ENCODE data around the gene UACA. TPM values are rescaled to one million over a fixed set of nuclear protein-coding genes. Genes with fewer than 3 reads are reported as not detected.

UACA gene
- polyA plus RNA-seq, 2 donors, result 27.1 to 83.5 TPM

GRCh38 chr15:70717237-70717793, 46.0 kb downstream of the UACA start:
- no peak overlapping the region for H3K27ac ChIP-seq (ENCODE audit: low read depth in 2 of 2, low read length in 1 of 2)
- no peaks in the 10 kb centered on the region for H3K36me3 ChIP-seq (ENCODE audit: control insufficient read depth in 2 of 2, insufficient read depth in 2 of 2, low read length in 1 of 2)
- peaks cover 0 to 2% of the 10 kb centered on the region in 2 donors for H3K4me1 ChIP-seq (ENCODE audit: control insufficient read depth in 2 of 2, insufficient read depth in 2 of 2, low read length in 1 of 2)
- H3K27me3 ChIP-seq (ENCODE audit: control insufficient read depth in 1 of 2, insufficient read depth in 2 of 2, low read length in 2 of 2), result no peaks in the 10 kb centered on the region
- no peaks in the 10 kb centered on the region for H3K9me3 ChIP-seq (ENCODE audit: control insufficient read depth in 2 of 2, insufficient read depth in 1 of 2, low read depth in 1 of 2, low read length in 1 of 2)
- H3K4me3 ChIP-seq (ENCODE audit: low read depth in 1 of 2, low read length in 2 of 2), result no peak overlapping the region

- H3K4me3 ChIP-seq (ENCODE audit: low read depth in 1 of 2, low read length in 2 of 2), result no peak overlapping the region
- 61 to 71% methylated on average over 6 of the region's 6 CpGs for WGBS, 2 donors
- no peaks in the 10 kb centered on the region for H3K27me3 ChIP-seq (ENCODE audit: control insufficient read depth in 1 of 2, insufficient read depth in 2 of 2, low read length in 2 of 2)
- H3K27ac ChIP-seq (ENCODE audit: low read depth in 2 of 2, low read length in 1 of 2), result peak overlapping the region in 1 of 2 donors; percentile 50
- H3K9me3 ChIP-seq (ENCODE audit: control insufficient read depth in 2 of 2, insufficient read depth in 1 of 2, low read depth in 1 of 2, low read length in 1 of 2), result no peaks in the 10 kb centered on the region
- H3K36me3 ChIP-seq (ENCODE audit: control insufficient read depth in 2 of 2, insufficient read depth in 2 of 2, low read length in 1 of 2), result no peaks in the 10 kb centered on the region
- peaks cover 0 to 2% of the 10 kb centered on the region in 2 donors for H3K4me1 ChIP-seq (ENCODE audit: control insufficient read depth in 2 of 2, insufficient read depth in 2 of 2, low read length in 1 of 2)
Observed at GRCh38 chr15:70715840-70716485, 47.4 kb downstream of the UACA start.

- no peak overlapping the region for H3K4me3 ChIP-seq (ENCODE audit: low read depth in 1 of 2, low read length in 2 of 2)
- no peak overlapping the region for H3K27ac ChIP-seq (ENCODE audit: low read depth in 2 of 2, low read length in 1 of 2)
- peaks cover 0 to 2% of the 10 kb centered on the region in 2 donors for H3K4me1 ChIP-seq (ENCODE audit: control insufficient read depth in 2 of 2, insufficient read depth in 2 of 2, low read length in 1 of 2)
- WGBS, 2 donors, result 17 to 21% methylated on average over 3 of the region's 3 CpGs
- no peaks in the 10 kb centered on the region for H3K27me3 ChIP-seq (ENCODE audit: control insufficient read depth in 1 of 2, insufficient read depth in 2 of 2, low read length in 2 of 2)
- no peaks in the 10 kb centered on the region for H3K36me3 ChIP-seq (ENCODE audit: control insufficient read depth in 2 of 2, insufficient read depth in 2 of 2, low read length in 1 of 2)
- no peaks in the 10 kb centered on the region for H3K9me3 ChIP-seq (ENCODE audit: control insufficient read depth in 2 of 2, insufficient read depth in 1 of 2, low read depth in 1 of 2, low read length in 1 of 2)
Observed at GRCh38 chr15:70714565-70714964, 48.8 kb downstream of the UACA start.

- Histone ChIP-seq H3K4me3 (ENCODE audit: low read depth in 1 of 2, low read length in 2 of 2) (no peak overlapping the region), H3K4me1 (ENCODE audit: control insufficient read depth in 2 of 2, insufficient read depth in 2 of 2, low read length in 1 of 2) (peaks cover 0 to 2% of the 10 kb centered on the region in 2 donors), H3K36me3 (ENCODE audit: control insufficient read depth in 2 of 2, insufficient read depth in 2 of 2, low read length in 1 of 2) (no peaks in the 10 kb centered on the region), H3K9me3 (ENCODE audit: control insufficient read depth in 2 of 2, insufficient read depth in 1 of 2, low read depth in 1 of 2, low read length in 1 of 2) (no peaks in the 10 kb centered on the region), H3K27me3 (ENCODE audit: control insufficient read depth in 1 of 2, insufficient read depth in 2 of 2, low read length in 2 of 2) (no peaks in the 10 kb centered on the region), H3K27ac (ENCODE audit: low read depth in 2 of 2, low read length in 1 of 2) (no peak overlapping the region)
- WGBS, 2 donors, result 21 to 26% methylated on average over 2 of the region's 2 CpGs
Observed at GRCh38 chr15:70714015-70714414, 49.3 kb downstream of the UACA start.

DNA sequence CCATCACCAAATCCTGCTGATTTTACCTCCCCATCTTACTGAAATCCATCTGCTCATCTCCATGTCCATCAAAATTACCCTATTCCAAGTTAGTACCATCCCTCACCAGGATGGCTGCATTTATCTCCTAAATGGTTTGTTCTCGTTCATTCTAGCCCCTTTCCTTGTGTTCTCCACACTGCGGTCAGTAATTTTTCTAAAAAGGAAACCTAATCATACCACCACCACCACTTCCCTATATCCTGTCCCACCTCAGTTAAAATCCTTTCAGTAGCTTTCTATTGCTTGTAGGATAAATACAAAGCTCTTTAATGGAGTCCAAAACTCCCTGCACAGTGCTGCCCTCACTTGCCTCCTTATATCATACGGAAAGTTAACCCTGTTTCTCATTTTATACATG, 51.1 kb downstream of the UACA start:
- Histone ChIP-seq H3K27ac (ENCODE audit: low read depth in 2 of 2, low read length in 1 of 2) (no peak overlapping the region), H3K4me3 (ENCODE audit: low read depth in 1 of 2, low read length in 2 of 2) (no peak overlapping the region), H3K36me3 (ENCODE audit: control insufficient read depth in 2 of 2, insufficient read depth in 2 of 2, low read length in 1 of 2) (no peaks in the 10 kb centered on the region), H3K27me3 (ENCODE audit: control insufficient read depth in 1 of 2, insufficient read depth in 2 of 2, low read length in 2 of 2) (no peaks in the 10 kb centered on the region), H3K4me1 (ENCODE audit: control insufficient read depth in 2 of 2, insufficient read depth in 2 of 2, low read length in 1 of 2) (peaks cover 0 to 2% of the 10 kb centered on the region in 2 donors), H3K9me3 (ENCODE audit: control insufficient read depth in 2 of 2, insufficient read depth in 1 of 2, low read depth in 1 of 2, low read length in 1 of 2) (no peaks in the 10 kb centered on the region)
- WGBS, 2 donors, result 80 to 83% methylated on average over 3 of the region's 3 CpGs

DNA sequence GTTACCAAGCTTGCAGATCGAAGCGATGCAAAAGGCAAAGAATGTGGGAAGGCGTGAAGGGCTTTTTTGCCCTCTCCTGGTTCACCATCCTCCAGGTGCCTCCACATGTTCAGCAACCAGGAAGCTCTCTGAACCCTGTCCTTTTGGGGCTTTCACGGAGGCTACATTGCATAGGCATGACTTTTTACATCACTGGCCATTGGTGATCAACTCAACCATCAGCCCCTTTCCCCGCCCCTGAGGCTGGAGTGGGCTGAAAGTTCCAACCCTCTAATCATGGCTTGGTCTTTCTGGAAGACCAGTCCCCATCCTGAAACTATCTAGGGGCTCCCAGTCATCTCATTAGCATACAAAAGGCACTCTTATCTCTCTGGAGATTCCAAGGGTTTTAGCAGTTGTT, 52.6 kb downstream of the UACA start:
- Histone ChIP-seq H3K36me3 (ENCODE audit: control insufficient read depth in 2 of 2, insufficient read depth in 2 of 2, low read length in 1 of 2) (no peaks in the 10 kb centered on the region), H3K27me3 (ENCODE audit: control insufficient read depth in 1 of 2, insufficient read depth in 2 of 2, low read length in 2 of 2) (no peaks in the 10 kb centered on the region), H3K27ac (ENCODE audit: low read depth in 2 of 2, low read length in 1 of 2) (no peak overlapping the region), H3K4me1 (ENCODE audit: control insufficient read depth in 2 of 2, insufficient read depth in 2 of 2, low read length in 1 of 2) (no peaks in the 10 kb centered on the region), H3K4me3 (ENCODE audit: low read depth in 1 of 2, low read length in 2 of 2) (no peak overlapping the region), H3K9me3 (ENCODE audit: control insufficient read depth in 2 of 2, insufficient read depth in 1 of 2, low read depth in 1 of 2, low read length in 1 of 2) (no peaks in the 10 kb centered on the region)
- 89 to 96% methylated on average over 5 of the region's 5 CpGs for WGBS, 2 donors

- no peaks in the 10 kb centered on the region for H3K27me3 ChIP-seq (ENCODE audit: control insufficient read depth in 1 of 2, insufficient read depth in 2 of 2, low read length in 2 of 2)
- no peak overlapping the region for H3K4me3 ChIP-seq (ENCODE audit: low read depth in 1 of 2, low read length in 2 of 2)
- no peaks in the 10 kb centered on the region for H3K36me3 ChIP-seq (ENCODE audit: control insufficient read depth in 2 of 2, insufficient read depth in 2 of 2, low read length in 1 of 2)
- H3K27ac ChIP-seq (ENCODE audit: low read depth in 2 of 2, low read length in 1 of 2), result no peak overlapping the region
- WGBS, 2 donors, result 43 to 44% methylated on average over 3 of the region's 3 CpGs
- H3K4me1 ChIP-seq (ENCODE audit: control insufficient read depth in 2 of 2, insufficient read depth in 2 of 2, low read length in 1 of 2), result no peaks in the 10 kb centered on the region
- H3K9me3 ChIP-seq (ENCODE audit: control insufficient read depth in 2 of 2, insufficient read depth in 1 of 2, low read depth in 1 of 2, low read length in 1 of 2), result no peaks in the 10 kb centered on the region
Observed at GRCh38 chr15:70708839-70709238, 54.5 kb downstream of the UACA start.

- H3K4me3 ChIP-seq (ENCODE audit: low read depth in 1 of 2, low read length in 2 of 2), result no peak overlapping the region
- no peak overlapping the region for H3K27ac ChIP-seq (ENCODE audit: low read depth in 2 of 2, low read length in 1 of 2)
- no peaks in the 10 kb centered on the region for H3K9me3 ChIP-seq (ENCODE audit: control insufficient read depth in 2 of 2, insufficient read depth in 1 of 2, low read depth in 1 of 2, low read length in 1 of 2)
- WGBS, 2 donors, result 91 to 93% methylated on average over 4 of the region's 4 CpGs
- H3K4me1 ChIP-seq (ENCODE audit: control insufficient read depth in 2 of 2, insufficient read depth in 2 of 2, low read length in 1 of 2), result no peaks in the 10 kb centered on the region
- no peaks in the 10 kb centered on the region for H3K27me3 ChIP-seq (ENCODE audit: control insufficient read depth in 1 of 2, insufficient read depth in 2 of 2, low read length in 2 of 2)
- no peaks in the 10 kb centered on the region for H3K36me3 ChIP-seq (ENCODE audit: control insufficient read depth in 2 of 2, insufficient read depth in 2 of 2, low read length in 1 of 2)
Observed at GRCh38 chr15:70707686-70708300, 55.6 kb downstream of the UACA start.

DNA sequence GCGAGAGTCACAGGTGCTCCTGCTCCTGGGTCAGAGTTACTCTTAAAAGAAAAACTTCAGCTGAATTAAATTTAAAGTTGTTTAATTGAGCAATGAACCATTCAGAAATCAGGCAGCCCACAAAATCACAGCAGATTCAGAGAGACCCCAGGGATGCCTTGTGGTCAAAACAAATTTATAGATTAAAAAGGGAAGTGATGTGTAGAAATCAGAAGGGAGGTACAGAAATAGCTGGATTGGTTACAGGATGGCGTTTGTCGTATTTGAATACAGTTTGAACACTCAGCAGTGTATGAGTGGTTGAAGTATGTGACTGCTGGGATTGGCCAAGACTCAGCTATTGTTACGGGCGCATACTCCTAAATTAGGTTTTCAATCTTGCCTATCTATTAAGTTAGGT, 58.6 kb downstream of the UACA start:
- Histone ChIP-seq H3K4me1 (ENCODE audit: control insufficient read depth in 2 of 2, insufficient read depth in 2 of 2, low read length in 1 of 2) (no peaks in the 10 kb centered on the region), H3K27ac (ENCODE audit: low read depth in 2 of 2, low read length in 1 of 2) (no peak overlapping the region), H3K4me3 (ENCODE audit: low read depth in 1 of 2, low read length in 2 of 2) (no peak overlapping the region), H3K9me3 (ENCODE audit: control insufficient read depth in 2 of 2, insufficient read depth in 1 of 2, low read depth in 1 of 2, low read length in 1 of 2) (no peaks in the 10 kb centered on the region), H3K27me3 (ENCODE audit: control insufficient read depth in 1 of 2, insufficient read depth in 2 of 2, low read length in 2 of 2) (no peaks in the 10 kb centered on the region), H3K36me3 (ENCODE audit: control insufficient read depth in 2 of 2, insufficient read depth in 2 of 2, low read length in 1 of 2) (no peaks in the 10 kb centered on the region)
- whole genome bisulfite sequencing, 2 donors, result 91 to 95% methylated on average over 5 of the region's 5 CpGs

DNA sequence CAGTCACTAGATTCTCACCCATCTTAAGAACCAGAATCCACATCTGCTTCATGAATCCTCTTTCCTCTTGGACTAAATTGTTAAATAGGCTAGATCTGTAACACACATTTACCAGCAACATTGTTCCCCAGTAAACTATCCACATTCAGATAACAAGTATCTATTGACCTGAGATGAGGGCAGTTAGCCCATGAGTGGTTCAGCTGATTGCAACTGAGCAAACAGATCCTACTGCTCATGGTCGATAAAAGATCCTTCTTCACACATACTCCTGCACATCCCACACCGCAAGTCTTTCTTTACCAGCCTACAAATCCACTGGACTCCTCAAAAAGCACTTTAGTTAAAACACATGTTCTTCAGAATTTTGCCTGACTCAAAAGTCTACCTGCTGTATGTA, 59.2 kb downstream of the UACA start:
- Histone ChIP-seq H3K9me3 (ENCODE audit: control insufficient read depth in 2 of 2, insufficient read depth in 1 of 2, low read depth in 1 of 2, low read length in 1 of 2) (no peaks in the 10 kb centered on the region), H3K4me3 (ENCODE audit: low read depth in 1 of 2, low read length in 2 of 2) (no peak overlapping the region), H3K27me3 (ENCODE audit: control insufficient read depth in 1 of 2, insufficient read depth in 2 of 2, low read length in 2 of 2) (no peaks in the 10 kb centered on the region), H3K4me1 (ENCODE audit: control insufficient read depth in 2 of 2, insufficient read depth in 2 of 2, low read length in 1 of 2) (no peaks in the 10 kb centered on the region), H3K36me3 (ENCODE audit: control insufficient read depth in 2 of 2, insufficient read depth in 2 of 2, low read length in 1 of 2) (no peaks in the 10 kb centered on the region), H3K27ac (ENCODE audit: low read depth in 2 of 2, low read length in 1 of 2) (no peak overlapping the region)
- WGBS, 2 donors, result 84 to 96% methylated on average over 2 of the region's 2 CpGs

All from esophagus (tissue), 2 donors.